B cell (primary cell): Measurements from ENCODE around the gene NME7. TPM values are rescaled to one million over a fixed set of nuclear protein-coding genes. Genes with fewer than 3 reads are reported as not detected.

Experiments
- ATAC-seq: fragments of 200-7000 bp; cut with Tn5 transposase; one replicate; pipeline ENCODE4 v1.10.0; 2021; ENCODE audit warnings: low read depth, mild to moderate bottlenecking, moderate number of reproducible peaks, moderate library complexity
- CTCF ChIA-PET: fragments of 350-600 bp; sonication (Branson Sonifier 250); formaldehyde crosslinking; loops from one replicate; lab custom pipeline; 2021; ENCODE audit warnings: antibody characterized with exemption, inconsistent platforms; lab: Charles Lee
- POLR2A ChIA-PET: fragments of 350-600 bp; sonication (Branson Sonifier 250); formaldehyde crosslinking; loops from one replicate; lab custom pipeline; 2021; ENCODE audit warnings: antibody characterized with exemption; lab: Charles Lee
- DNase-seq: peaks from one replicate; pipeline ENCODE4 v3.0.0; 2013
- H2AFZ ChIP-seq: 2 replicates; pipeline ENCODE4 v1.6.1; 2012; ENCODE audit warnings: mild to moderate bottlenecking, low read depth, low read length; ENCODE audit not compliant: insufficient read depth, poor library complexity, severe bottlenecking
- H3K27ac ChIP-seq, 2 donors: 1 replicate in 1 of 2; 2 replicates in 1 of 2; pipeline ENCODE4 v1.5.1; 2012 to 2013; ENCODE audit warnings: low read length in 2 of 2, mild to moderate bottlenecking in 2 of 2, moderate library complexity in 1 of 2
- H3K27me3 ChIP-seq, 4 experiments: fragments of 200-600 bp in 1 of 4; sonication (generic) in 1 of 4; replicated peaks in 1 of 4; 1 replicate in 2 of 4; 2 replicates in 2 of 4; pipeline versions ENCODE4 v1.6.1 to v1.7.0; 2013 to 2016; ENCODE audit warnings: low read length in 3 of 4, mild to moderate bottlenecking in 2 of 4, mixed read lengths in 1 of 4, moderate library complexity in 1 of 4; ENCODE audit not compliant: insufficient read depth in 4 of 4, control insufficient read depth in 3 of 4; ENCODE audit errors: control extremely low read depth in 1 of 4
- H3K36me3 ChIP-seq, 2 experiments: replicated peaks in 1 of 2; 1 replicate in 1 of 2; 2 replicates in 1 of 2; pipeline versions ENCODE4 v1.6.1 to v1.7.1; 2013; ENCODE audit warnings: low read length in 1 of 2; ENCODE audit not compliant: insufficient read depth in 2 of 2, control insufficient read depth in 1 of 2; ENCODE audit errors: control extremely low read depth in 1 of 2, extremely low read depth in 1 of 2
- H3K4me1 ChIP-seq, 2 donors: fragments of 200-600 bp in 1 of 2; sonication (generic) in 1 of 2; 1 replicate in 1 of 2; 2 replicates in 1 of 2; pipeline versions ENCODE4 v1.5.1 to v1.6.1; 2013 to 2017; ENCODE audit warnings: low read length in 2 of 2; ENCODE audit not compliant: control insufficient read depth in 2 of 2, insufficient read depth in 2 of 2
- H3K4me2 ChIP-seq: replicated peaks from 2 replicates; pipeline ENCODE3; 2012; ENCODE audit warnings: mild to moderate bottlenecking, low read depth, low read length; ENCODE audit not compliant: poor library complexity, severe bottlenecking
- H3K4me3 ChIP-seq, 5 experiments: fragments of 200-600 bp in 1 of 5; sonication (generic) in 1 of 5; 1 replicate in 3 of 5; 2 replicates in 2 of 5; pipeline versions ENCODE4 v1.5.1 to v1.7.0; 2011 to 2016; ENCODE audit warnings: low read length in 4 of 5, mild to moderate bottlenecking in 4 of 5, low read depth in 2 of 5, control low read depth in 1 of 5, moderate library complexity in 1 of 5; ENCODE audit not compliant: insufficient read depth in 1 of 5; ENCODE audit errors: control extremely low read depth in 1 of 5, extremely low read depth in 1 of 5
- H3K79me2 ChIP-seq: fragments of 200-600 bp; sonication (generic); one replicate; pipeline ENCODE4 v1.6.0; 2016; ENCODE audit warnings: low read length; ENCODE audit not compliant: control insufficient read depth, insufficient read depth
- H3K9ac ChIP-seq: fragments of 200-600 bp; sonication (generic); 2 replicates; pipeline ENCODE4 v1.6.1; 2017; ENCODE audit warnings: mild to moderate bottlenecking, low read length, moderate library complexity
- H3K9me3 ChIP-seq, 3 donors: one replicate each; pipeline versions ENCODE4 v1.6.1 to v1.7.1; 2013; ENCODE audit warnings: low read length in 2 of 3; ENCODE audit not compliant: control insufficient read depth in 2 of 3, insufficient read depth in 1 of 3; ENCODE audit errors: control extremely low read depth in 1 of 3
- H4K20me1 ChIP-seq: 2 replicates; pipeline ENCODE4 v1.6.0; 2012; ENCODE audit warnings: mild to moderate bottlenecking, low read length; ENCODE audit not compliant: insufficient read depth, control insufficient read depth, poor library complexity, severe bottlenecking
- H3K27ac Mint-ChIP-seq: one replicate; pipeline ENCODE4 v1.8.0; 2021; ENCODE audit warnings: mixed read lengths
- H3K27me3 Mint-ChIP-seq: one replicate; pipeline ENCODE4 v1.8.0; 2021; ENCODE audit warnings: mixed read lengths
- H3K4me1 Mint-ChIP-seq: one replicate; pipeline ENCODE4 v1.8.0; 2021; ENCODE audit warnings: mixed read lengths
- H3K4me3 Mint-ChIP-seq: one replicate; pipeline ENCODE4 v1.8.0; 2021; ENCODE audit warnings: mixed read lengths
- H3K9me3 Mint-ChIP-seq: one replicate; pipeline ENCODE4 v1.8.0; 2022; ENCODE audit warnings: mixed read lengths; ENCODE audit not compliant: insufficient read depth
- EZH2 ChIP-seq: IDR thresholded peaks from 2 replicates; pipeline ENCODE4 v1.6.1; 2012; ENCODE audit warnings: borderline replicate concordance, low read depth, mild to moderate bottlenecking, moderate library complexity, low read length; ENCODE audit not compliant: insufficient read depth, poor library complexity, severe bottlenecking
- WGBS: methylation state at CpG from one replicate; pipeline ENCODE4 v1.1.5; 2013; ENCODE audit warnings: missing lambda C conversion rate; ENCODE audit not compliant: insufficient coverage; 5-methylcytosine and 5-hydroxymethylcytosine counted together
- intact Hi-C: fragments of 100-400 bp; cut with micrococcal nuclease; formaldehyde crosslinking; loops from one replicate; pipeline ENCODE4 v1.10.0; 2022
- polyA plus RNA-seq: library from polyadenylated mRNA; depleted of rRNA; stranded (reverse); fragments of >200 nt; gene quantifications from 2 replicates; pipeline ENCODE4 v1.2.3, GENCODE V29; 2012
- total RNA-seq, 2 donors: library from RNA; stranded (reverse); fragments of 120-200 nt in 1 of 2; gene quantifications; 1 replicate in 1 of 2; 2 replicates in 1 of 2; pipeline versions ENCODE4 v1.2.3 to v1.2.4, GENCODE V29; 2013 to 2022
- TF ChIP-seq, protein P1 (sequence below): fragments of 200-600 bp; IDR thresholded peaks from one replicate; pipeline ENCODE4 v1.8.0; 2022; ENCODE audit warnings: antibody characterized with exemption, mild to moderate bottlenecking

The NME7 gene
- total and polyA plus RNA-seq, 2 donors (not counting 1 experiment from before 2014, with no cell fraction given), result 3.3 to 14.3 TPM

GRCh38 chr1:169128562-169128961 is 239.0 kb downstream of the NME7 start:
- CTCF ChIA-PET, result no interaction called here
- no peak overlapping the region for H3K27ac Mint-ChIP-seq
- TF ChIP-seq, protein P1, sequence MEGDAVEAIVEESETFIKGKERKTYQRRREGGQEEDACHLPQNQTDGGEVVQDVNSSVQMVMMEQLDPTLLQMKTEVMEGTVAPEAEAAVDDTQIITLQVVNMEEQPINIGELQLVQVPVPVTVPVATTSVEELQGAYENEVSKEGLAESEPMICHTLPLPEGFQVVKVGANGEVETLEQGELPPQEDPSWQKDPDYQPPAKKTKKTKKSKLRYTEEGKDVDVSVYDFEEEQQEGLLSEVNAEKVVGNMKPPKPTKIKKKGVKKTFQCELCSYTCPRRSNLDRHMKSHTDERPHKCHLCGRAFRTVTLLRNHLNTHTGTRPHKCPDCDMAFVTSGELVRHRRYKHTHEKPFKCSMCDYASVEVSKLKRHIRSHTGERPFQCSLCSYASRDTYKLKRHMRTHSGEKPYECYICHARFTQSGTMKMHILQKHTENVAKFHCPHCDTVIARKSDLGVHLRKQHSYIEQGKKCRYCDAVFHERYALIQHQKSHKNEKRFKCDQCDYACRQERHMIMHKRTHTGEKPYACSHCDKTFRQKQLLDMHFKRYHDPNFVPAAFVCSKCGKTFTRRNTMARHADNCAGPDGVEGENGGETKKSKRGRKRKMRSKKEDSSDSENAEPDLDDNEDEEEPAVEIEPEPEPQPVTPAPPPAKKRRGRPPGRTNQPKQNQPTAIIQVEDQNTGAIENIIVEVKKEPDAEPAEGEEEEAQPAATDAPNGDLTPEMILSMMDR, result no peak
- no peak for TF ChIP-seq EZH2
- Histone ChIP-seq H4K20me1 (no peaks in the 10 kb centered on the region), H3K27me3 (no peaks in the 10 kb centered on the region), H3K36me3 (no peaks in the 10 kb centered on the region), H3K4me2 (no peak overlapping the region), H3K4me1 (no peaks in the 10 kb centered on the region), H3K79me2 (no peaks in the 10 kb centered on the region), H3K4me3 (no peak overlapping the region), H3K9ac (no peak overlapping the region), H3K27ac (no peak overlapping the region), H3K9me3 (no peaks in the 10 kb centered on the region), H2AFZ (no peak overlapping the region)
- no peak for ATAC-seq
- H3K27me3 Mint-ChIP-seq, result peaks cover 5% of the 10 kb centered on the region
- no peaks in the 10 kb centered on the region for H3K9me3 Mint-ChIP-seq
- H3K4me3 Mint-ChIP-seq, result no peak overlapping the region
- H3K4me1 Mint-ChIP-seq, result no peaks in the 10 kb centered on the region
- no peak for DNase-seq
- POLR2A ChIA-PET, result no interaction called here
- intact Hi-C loops, result no loop called here
- no CpG with 5 or more reads among the region's 2 CpGs for WGBS

- ChIA-PET CTCF (no interaction called here), POLR2A (no interaction called here)
- H3K27me3 ChIP-seq, result no peaks in the 10 kb centered on the region
- no peak overlapping the region for H2AFZ ChIP-seq
- Mint-ChIP-seq H3K27me3 (peaks cover 8% of the 10 kb centered on the region), H3K4me3 (no peak overlapping the region), H3K9me3 (no peaks in the 10 kb centered on the region), H3K4me1 (peaks cover 3% of the 10 kb centered on the region), H3K27ac (no peak overlapping the region)
- WGBS, result no CpG with 5 or more reads among the region's 3 CpGs
- no peak overlapping the region for H3K4me2 ChIP-seq
- H3K36me3 ChIP-seq, result no peaks in the 10 kb centered on the region
- no peaks in the 10 kb centered on the region for H4K20me1 ChIP-seq
- TF ChIP-seq EZH2, result no peak
- TF ChIP-seq, protein P1, result no peak
- no peaks in the 10 kb centered on the region for H3K4me1 ChIP-seq
- intact Hi-C loops, result no loop called here
- H3K79me2 ChIP-seq, result no peaks in the 10 kb centered on the region
- H3K4me3 ChIP-seq, result no peak overlapping the region
- no peak for DNase-seq
- no peaks in the 10 kb centered on the region for H3K9me3 ChIP-seq
- H3K27ac ChIP-seq, result no peak overlapping the region
- no peak overlapping the region for H3K9ac ChIP-seq
- ATAC-seq, result no peak
Measured at GRCh38 chr1:169127305-169127704, 240.3 kb downstream of the NME7 start.
